IMR-90 (cell line): ENCODE data around the gene TTC7B. TPM values are rescaled to one million over a fixed set of nuclear protein-coding genes. Genes with fewer than 3 reads are reported as not detected.

Experiments used
- ATAC-seq: fragments of 200-7000 bp; cut with Tn5 transposase; 2 replicates; pipeline ENCODE4 v1.9.1; 2020; ENCODE audit warnings: low read depth, mild to moderate bottlenecking, moderate library complexity
- BruUV-seq: library from RNA; stranded (reverse); fragments of 400-500 nt; replicated peaks from 2 replicates; lab custom pipeline; 2021; lab: Mats Ljungman, UMichigan
- CTCF ChIA-PET: fragments of 300-600 bp; formaldehyde crosslinking; extraction: SDS; loops from one replicate; lab custom pipeline; 2021; ENCODE audit warnings: antibody characterized with exemption; lab: Yijun Ruan, JAX
- POLR2A ChIA-PET: fragments of 300-600 bp; sonication (Branson Sonifier 250); formaldehyde crosslinking; loops from one replicate; lab custom pipeline; 2022; ENCODE audit warnings: antibody characterized with exemption; ENCODE audit not compliant: unreplicated experiment; lab: Charles Lee
- DNase-seq: peaks from one replicate; pipeline ENCODE4 v3.0.0; 2013
- H2AFZ ChIP-seq: replicated peaks from 2 replicates; pipeline ENCODE3; 2013; ENCODE audit warnings: low read length, mild to moderate bottlenecking; ENCODE audit not compliant: poor library complexity
- H2AK5ac ChIP-seq: 2 replicates; pipeline ENCODE4 v1.6.1; 2013; ENCODE audit warnings: low read depth, low read length, inconsistent platforms
- H2AK9ac ChIP-seq: replicated peaks from 2 replicates; pipeline ENCODE3; 2013; ENCODE audit warnings: mild to moderate bottlenecking, low read depth, low read length, moderate library complexity; ENCODE audit not compliant: poor library complexity
- H2BK120ac ChIP-seq: 2 replicates; pipeline ENCODE4 v1.6.1; 2013; ENCODE audit warnings: low read depth, low read length, inconsistent platforms
- H2BK15ac ChIP-seq: 3 replicates; pipeline ENCODE4 v1.6.1; 2013; ENCODE audit warnings: low read depth, low read length, inconsistent platforms
- H2BK20ac ChIP-seq: 2 replicates; pipeline ENCODE4 v1.6.1; 2013; ENCODE audit warnings: low read depth, mild to moderate bottlenecking, inconsistent platforms, low read length, moderate library complexity
- H2BK5ac ChIP-seq: 2 replicates; pipeline ENCODE4 v1.6.1; 2013; ENCODE audit warnings: mild to moderate bottlenecking, low read depth, low read length, inconsistent platforms; ENCODE audit not compliant: poor library complexity, severe bottlenecking
- H3K14ac ChIP-seq: replicated peaks from 2 replicates; pipeline ENCODE4 v1.6.1; 2013; ENCODE audit warnings: low read depth, low read length, inconsistent platforms
- H3K18ac ChIP-seq: 2 replicates; pipeline ENCODE4 v1.6.1; 2013; ENCODE audit warnings: low read depth, low read length, control low read depth
- H3K23ac ChIP-seq: 2 replicates; pipeline ENCODE4 v1.6.1; 2013; ENCODE audit warnings: low read depth, low read length, inconsistent platforms
- H3K27ac ChIP-seq: 2 replicates; pipeline ENCODE4 v1.5.1; 2013; ENCODE audit warnings: mild to moderate bottlenecking, control low read depth, low read length; ENCODE audit not compliant: insufficient read depth
- H3K27me3 ChIP-seq: 2 replicates; pipeline ENCODE4 v1.6.1; 2013; ENCODE audit warnings: low read length; ENCODE audit not compliant: control insufficient read depth, insufficient read depth
- H3K36me3 ChIP-seq: 2 replicates; pipeline ENCODE4 v1.6.1; 2013; ENCODE audit warnings: low read length, mixed read lengths; ENCODE audit not compliant: control insufficient read depth, insufficient read depth
- H3K4ac ChIP-seq: 2 replicates; pipeline ENCODE4 v1.6.1; 2013; ENCODE audit warnings: low read depth, low read length, inconsistent platforms
- H3K4me1 ChIP-seq: 2 replicates; pipeline ENCODE4 v1.6.1; 2013; ENCODE audit warnings: low read length, mixed read lengths; ENCODE audit not compliant: control insufficient read depth, insufficient read depth
- H3K4me2 ChIP-seq: 2 replicates; pipeline ENCODE4 v1.6.1; 2013; ENCODE audit warnings: low read depth, mild to moderate bottlenecking, control low read depth, low read length, moderate library complexity
- H3K4me3 ChIP-seq: 2 replicates; pipeline ENCODE4 v1.5.1; 2013; ENCODE audit warnings: low read depth, mild to moderate bottlenecking, control low read depth, low read length, moderate library complexity; ENCODE audit not compliant: insufficient read depth
- H3K56ac ChIP-seq: 2 replicates; pipeline ENCODE4 v1.6.1; 2013; ENCODE audit warnings: low read length, inconsistent platforms; ENCODE audit not compliant: insufficient read depth; ENCODE audit errors: extremely low read depth
- H3K79me1 ChIP-seq, 2 experiments: 2 replicates each; pipeline ENCODE4 v1.6.1; 2013; ENCODE audit warnings: low read length in 2 of 2, inconsistent platforms in 1 of 2, low read depth in 1 of 2
- H3K9ac ChIP-seq: 2 replicates; pipeline ENCODE4 v1.6.1; 2013; ENCODE audit warnings: low read depth, low read length, control low read depth
- H3K9me1 ChIP-seq: 2 replicates; pipeline ENCODE4 v1.6.1; 2013; ENCODE audit warnings: low read length, inconsistent platforms; ENCODE audit not compliant: insufficient read depth
- H3K9me3 ChIP-seq: 2 replicates; pipeline ENCODE4 v1.6.1; 2013; ENCODE audit warnings: low read length; ENCODE audit not compliant: control insufficient read depth, insufficient read depth
- H4K20me1 ChIP-seq: 2 replicates; pipeline ENCODE4 v1.6.1; 2013; ENCODE audit warnings: low read length, inconsistent platforms; ENCODE audit not compliant: insufficient read depth
- H4K5ac ChIP-seq: 2 replicates; pipeline ENCODE4 v1.6.1; 2013; ENCODE audit warnings: mild to moderate bottlenecking, low read depth, low read length, control low read depth
- H4K8ac ChIP-seq, 2 experiments: 2 replicates each; pipeline ENCODE4 v1.6.1; 2013; ENCODE audit warnings: low read depth in 2 of 2, low read length in 2 of 2, control low read depth in 1 of 2, inconsistent platforms in 1 of 2
- H4K91ac ChIP-seq: 2 replicates; pipeline ENCODE4 v1.6.1; 2013; ENCODE audit warnings: low read depth, low read length, inconsistent platforms; ENCODE audit not compliant: insufficient read depth
- BHLHE40 ChIP-seq: fragments of 150-350 bp; IDR thresholded peaks from 2 replicates; pipeline ENCODE4 v1.6.1; 2016; ENCODE audit warnings: mild to moderate bottlenecking, low read depth, low read length
- CEBPB ChIP-seq: IDR thresholded peaks from 2 replicates; pipeline ENCODE4 v1.6.1; 2012; ENCODE audit warnings: low read depth, low read length, improper control_type of control experiment
- CHD1 ChIP-seq: IDR thresholded peaks from 2 replicates; pipeline ENCODE4 v1.6.1; 2012; ENCODE audit warnings: low read depth, low read length, improper control_type of control experiment
- CTCF ChIP-seq: conservative IDR thresholded peaks from 2 replicates; pipeline ENCODE4 v1.5.1; 2012; ENCODE audit warnings: mild to moderate bottlenecking, low read depth, low read length, improper control_type of control experiment
- ELK1 ChIP-seq: fragments of 150-350 bp; IDR thresholded peaks from 2 replicates; pipeline ENCODE4 v1.6.1; 2016; ENCODE audit warnings: low read depth, mild to moderate bottlenecking, low read length, moderate library complexity, borderline replicate concordance
- FOS ChIP-seq: fragments of 150-350 bp; IDR thresholded peaks from 2 replicates; pipeline ENCODE4 v1.6.1; 2016; ENCODE audit warnings: low read depth, low read length
- MAFK ChIP-seq: IDR thresholded peaks from 2 replicates; pipeline ENCODE4 v1.6.1; 2012; ENCODE audit warnings: low read depth, low read length, improper control_type of control experiment
- MAZ ChIP-seq: IDR thresholded peaks from 2 replicates; pipeline ENCODE4 v1.6.1; 2012; ENCODE audit warnings: low read depth, mild to moderate bottlenecking, low read length, improper control_type of control experiment, moderate library complexity, borderline replicate concordance
- MXI1 ChIP-seq: IDR thresholded peaks from 2 replicates; pipeline ENCODE4 v1.6.1; 2012; ENCODE audit warnings: low read depth, mild to moderate bottlenecking, low read length, moderate library complexity, borderline replicate concordance
- NFE2L2 ChIP-seq: fragments of 150-350 bp; IDR thresholded peaks from 2 replicates; pipeline ENCODE4 v1.6.1; 2016; ENCODE audit warnings: low read depth, mild to moderate bottlenecking, low read length
- POLR2A ChIP-seq: IDR thresholded peaks from 2 replicates; pipeline ENCODE4 v1.6.1; 2012; ENCODE audit warnings: mild to moderate bottlenecking, low read depth, low read length
- RAD21 ChIP-seq: IDR thresholded peaks from 2 replicates; pipeline ENCODE4 v1.6.1; 2012; ENCODE audit warnings: low read length, improper control_type of control experiment
- RCOR1 ChIP-seq: IDR thresholded peaks from 2 replicates; pipeline ENCODE4 v1.6.1; 2012; ENCODE audit warnings: mild to moderate bottlenecking, low read length, improper control_type of control experiment; ENCODE audit not compliant: insufficient replicate concordance
- RFX5 ChIP-seq: IDR thresholded peaks from 2 replicates; pipeline ENCODE4 v1.8.0; 2012; ENCODE audit warnings: low read depth, mild to moderate bottlenecking, low read length, moderate library complexity
- SMC3 ChIP-seq: fragments of 150-350 bp; IDR thresholded peaks from 2 replicates; pipeline ENCODE4 v1.6.1; 2016; ENCODE audit warnings: low read depth, mild to moderate bottlenecking, antibody characterized with exemption, low read length, moderate library complexity
- USF2 ChIP-seq: fragments of 150-350 bp; IDR thresholded peaks from 2 replicates; pipeline ENCODE4 v1.6.1; 2017; ENCODE audit warnings: mild to moderate bottlenecking, antibody characterized with exemption, low read length, low read depth
- WGBS, 2 experiments: methylation state at CpG; one replicate each; pipeline versions ENCODE4 v1.1.5 to v1.1.7; 2013; ENCODE audit warnings: missing lambda C conversion rate in 2 of 2; ENCODE audit not compliant: insufficient read length in 1 of 2; ENCODE audit errors: extremely low coverage in 2 of 2; 5-methylcytosine and 5-hydroxymethylcytosine counted together
- dilution Hi-C: fragments of 300-500 bp; cut with HindIII; formaldehyde crosslinking; loops from one replicate; pipeline ENCODE4 v1.14.3; 2018; ENCODE audit warnings: low sequenced_read_pairs; ENCODE audit not compliant: unreplicated experiment
- in situ Hi-C: fragments of 300-500 bp; cut with MboI; formaldehyde crosslinking; loops from 3 replicates; pipeline ENCODE4 v1.14.3; 2019; ENCODE audit warnings: low sequenced_read_pairs, inconsistent platforms, mixed read lengths
- intact Hi-C: fragments of 100-400 bp; cut with micrococcal nuclease; formaldehyde crosslinking; loops from 2 replicates; pipeline ENCODE4 v1.10.0; 2022
- polyA plus RNA-seq, 3 experiments: library from polyadenylated mRNA; depleted of rRNA; stranded (reverse); fragments of >200 nt; gene quantifications; 2 replicates each; pipeline ENCODE4 v1.2.3, GENCODE V29; 2012; ENCODE audit warnings: low replicate concordance in 1 of 3
- total RNA-seq: library from RNA; depleted of rRNA; stranded (reverse); fragments of >200 nt; gene quantifications from 2 replicates; pipeline ENCODE4 v1.2.3, GENCODE V29; 2012

TTC7B gene
- total and polyA plus RNA-seq, 2 of the 4 experiments (the other 2 are of a cell fraction) = 18.1 to 35.3 TPM

- ATAC-seq = no peak
Observed at GRCh38 chr14:90499121-90499520, 317.1 kb downstream of the TTC7B start.

More at GRCh38 chr14:90499121-90499520, 317.1 kb downstream of the TTC7B start:
- no peaks in the 10 kb centered on the region for H3K36me3 ChIP-seq
- no peak overlapping the region for H2AFZ ChIP-seq
- no peak for TF ChIP-seq NFE2L2
- TF ChIP-seq MAFK = no peak
- TF ChIP-seq BHLHE40 = no peak
- TF ChIP-seq RAD21 = no peak
- no peak for TF ChIP-seq MXI1
- no peak for TF ChIP-seq ELK1
- no peak for TF ChIP-seq CEBPB
- no peak for TF ChIP-seq CHD1
- no peak for TF ChIP-seq RFX5
- TF ChIP-seq FOS = no peak
- no peak for TF ChIP-seq SMC3
- TF ChIP-seq USF2 = no peak
- TF ChIP-seq POLR2A = no peak
- no peak for TF ChIP-seq RCOR1
- no peak for TF ChIP-seq MAZ
- no peak for TF ChIP-seq CTCF
- no peak overlapping the region for H3K56ac ChIP-seq
- H3K27me3 ChIP-seq = peaks cover 7% of the 10 kb centered on the region
- no peak overlapping the region for H4K5ac ChIP-seq
- H3K4me1 ChIP-seq = no peaks in the 10 kb centered on the region
- no peak overlapping the region for H2BK120ac ChIP-seq
- H2AK9ac ChIP-seq = peak overlapping the region; percentile 65
- H3K27ac ChIP-seq = no peak overlapping the region
- no peak overlapping the region for H2BK20ac ChIP-seq
- WGBS, 2 experiments = 65% methylated on average over 5 of the region's 6 CpGs; no CpG with 5 or more reads in 1 of the 2 experiments
- ChIA-PET CTCF (no interaction called here), POLR2A (interaction anchor here (0.5 kb wide), 1 partner anchor 19 kb away, joined by 3 read pairs; no protein-coding TSS in a partner anchor)
- DNase-seq = no peak
- no peaks in the 10 kb centered on the region for H4K20me1 ChIP-seq
- H3K14ac ChIP-seq = no peak overlapping the region
- H3K9me1 ChIP-seq = no peaks in the 10 kb centered on the region
- H3K4ac ChIP-seq = no peak overlapping the region
- H2BK15ac ChIP-seq = no peak overlapping the region
- H2BK5ac ChIP-seq = no peak overlapping the region
- no peaks in the 10 kb centered on the region for H3K79me1 ChIP-seq
- in situ Hi-C loops (no loop called here), intact Hi-C loops (no loop called here), dilution Hi-C loops (no loop called here)
- H3K9ac ChIP-seq = no peak overlapping the region
- H3K4me2 ChIP-seq = no peak overlapping the region
- H4K8ac ChIP-seq = no peak overlapping the region
- BruUV-seq = no TSS peak
- no peak overlapping the region for H3K18ac ChIP-seq
- H4K91ac ChIP-seq = no peak overlapping the region
- no peak overlapping the region for H3K23ac ChIP-seq
- H2AK5ac ChIP-seq = no peak overlapping the region
- no peaks in the 10 kb centered on the region for H3K9me3 ChIP-seq
- no peak overlapping the region for H3K4me3 ChIP-seq
